ENCODE measurements around the gene RALB.
A peak's percentile ranks its signal among the peaks of the same experiment; 100 is the strongest.

- TF ChIP-seq PBX3 (IDR thresholded peaks at IDR 0.05) (no peak), CTCF (IDR thresholded peaks at IDR 0.05) (peak; percentile 33), POLR2AphosphoS5 (IDR thresholded peaks at IDR 0.05; ENCODE audit: low read depth, low read length) (no peak), SIN3A (IDR thresholded peaks at IDR 0.05; ENCODE audit: borderline replicate concordance, low read depth, low read length) (no peak), USF2 (IDR thresholded peaks at IDR 0.05; ENCODE audit: borderline replicate concordance, low read depth, low read length) (no peak), MAX (IDR thresholded peaks at IDR 0.05; ENCODE audit: low read depth) (no peak), ZBTB33 (IDR thresholded peaks at IDR 0.05; ENCODE audit: borderline replicate concordance, low read depth) (no peak), GABPA (IDR thresholded peaks at IDR 0.05; ENCODE audit: low read depth) (no peak), RFX5 (IDR thresholded peaks at IDR 0.05; ENCODE audit: low read length) (no peak), EZH2phosphoT487 (IDR thresholded peaks at IDR 0.05; ENCODE audit: borderline replicate concordance, low read depth) (no peak), CHD2 (IDR thresholded peaks at IDR 0.05; ENCODE audit: low read length, partially characterized antibody) (no peak), MXI1 (IDR thresholded peaks at IDR 0.05; ENCODE audit: low read depth, low read length) (no peak)
Measured at GRCh38 chr2:120305296-120305695, 52.6 kb downstream of the RALB start.

Data from SK-N-SH (cell line).